HL-60 (cell line): Measurements from ENCODE around the gene SRCAP.

ENCODE experiments used
- GABPA ChIP-seq: IDR thresholded peaks from 2 replicates; pipeline ENCODE4 v1.6.1; 2012; ENCODE audit warnings: low read depth
- POLR2AphosphoS5 ChIP-seq: IDR thresholded peaks from 2 replicates; pipeline ENCODE4 v1.6.1; 2012; ENCODE audit warnings: low read depth
- SPI1 ChIP-seq: IDR thresholded peaks from 2 replicates; pipeline ENCODE4 v1.6.1; 2012; ENCODE audit warnings: low read depth, mild to moderate bottlenecking, borderline replicate concordance
- TF ChIP-seq, protein P1 (sequence below): IDR thresholded peaks from one replicate; pipeline ENCODE4 v1.5.1; 2011; ENCODE audit warnings: low read length, control low read depth, inconsistent platforms; ENCODE audit not compliant: insufficient read depth
- TF ChIP-seq, protein P2 (sequence below): IDR thresholded peaks from 2 replicates; pipeline ENCODE4 v1.6.1; 2012; ENCODE audit warnings: low read depth; ENCODE audit not compliant: insufficient replicate concordance

DNA sequence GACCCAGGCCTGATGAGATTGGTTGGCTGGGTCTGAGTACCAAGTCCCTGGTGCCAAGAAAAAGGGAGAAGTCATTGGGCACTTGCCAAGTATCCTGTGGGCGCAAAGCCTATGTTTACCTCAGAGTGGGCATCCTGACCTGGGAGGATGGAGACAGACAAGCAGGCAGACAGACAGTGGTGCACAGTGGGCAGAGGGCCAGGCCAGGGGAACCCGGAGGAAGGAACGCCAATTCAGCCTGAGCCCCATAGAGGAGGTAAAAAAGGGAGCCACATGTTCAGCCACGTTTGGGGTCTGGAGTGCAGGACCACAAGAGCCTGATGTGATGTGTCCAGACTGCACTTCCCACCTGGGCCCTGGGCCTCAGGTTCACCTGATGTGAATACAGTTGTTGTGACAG lies 54.6 kb downstream of the SRCAP start:
- TF ChIP-seq, protein P1, sequence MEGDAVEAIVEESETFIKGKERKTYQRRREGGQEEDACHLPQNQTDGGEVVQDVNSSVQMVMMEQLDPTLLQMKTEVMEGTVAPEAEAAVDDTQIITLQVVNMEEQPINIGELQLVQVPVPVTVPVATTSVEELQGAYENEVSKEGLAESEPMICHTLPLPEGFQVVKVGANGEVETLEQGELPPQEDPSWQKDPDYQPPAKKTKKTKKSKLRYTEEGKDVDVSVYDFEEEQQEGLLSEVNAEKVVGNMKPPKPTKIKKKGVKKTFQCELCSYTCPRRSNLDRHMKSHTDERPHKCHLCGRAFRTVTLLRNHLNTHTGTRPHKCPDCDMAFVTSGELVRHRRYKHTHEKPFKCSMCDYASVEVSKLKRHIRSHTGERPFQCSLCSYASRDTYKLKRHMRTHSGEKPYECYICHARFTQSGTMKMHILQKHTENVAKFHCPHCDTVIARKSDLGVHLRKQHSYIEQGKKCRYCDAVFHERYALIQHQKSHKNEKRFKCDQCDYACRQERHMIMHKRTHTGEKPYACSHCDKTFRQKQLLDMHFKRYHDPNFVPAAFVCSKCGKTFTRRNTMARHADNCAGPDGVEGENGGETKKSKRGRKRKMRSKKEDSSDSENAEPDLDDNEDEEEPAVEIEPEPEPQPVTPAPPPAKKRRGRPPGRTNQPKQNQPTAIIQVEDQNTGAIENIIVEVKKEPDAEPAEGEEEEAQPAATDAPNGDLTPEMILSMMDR: no peak
- TF ChIP-seq, protein P2, sequence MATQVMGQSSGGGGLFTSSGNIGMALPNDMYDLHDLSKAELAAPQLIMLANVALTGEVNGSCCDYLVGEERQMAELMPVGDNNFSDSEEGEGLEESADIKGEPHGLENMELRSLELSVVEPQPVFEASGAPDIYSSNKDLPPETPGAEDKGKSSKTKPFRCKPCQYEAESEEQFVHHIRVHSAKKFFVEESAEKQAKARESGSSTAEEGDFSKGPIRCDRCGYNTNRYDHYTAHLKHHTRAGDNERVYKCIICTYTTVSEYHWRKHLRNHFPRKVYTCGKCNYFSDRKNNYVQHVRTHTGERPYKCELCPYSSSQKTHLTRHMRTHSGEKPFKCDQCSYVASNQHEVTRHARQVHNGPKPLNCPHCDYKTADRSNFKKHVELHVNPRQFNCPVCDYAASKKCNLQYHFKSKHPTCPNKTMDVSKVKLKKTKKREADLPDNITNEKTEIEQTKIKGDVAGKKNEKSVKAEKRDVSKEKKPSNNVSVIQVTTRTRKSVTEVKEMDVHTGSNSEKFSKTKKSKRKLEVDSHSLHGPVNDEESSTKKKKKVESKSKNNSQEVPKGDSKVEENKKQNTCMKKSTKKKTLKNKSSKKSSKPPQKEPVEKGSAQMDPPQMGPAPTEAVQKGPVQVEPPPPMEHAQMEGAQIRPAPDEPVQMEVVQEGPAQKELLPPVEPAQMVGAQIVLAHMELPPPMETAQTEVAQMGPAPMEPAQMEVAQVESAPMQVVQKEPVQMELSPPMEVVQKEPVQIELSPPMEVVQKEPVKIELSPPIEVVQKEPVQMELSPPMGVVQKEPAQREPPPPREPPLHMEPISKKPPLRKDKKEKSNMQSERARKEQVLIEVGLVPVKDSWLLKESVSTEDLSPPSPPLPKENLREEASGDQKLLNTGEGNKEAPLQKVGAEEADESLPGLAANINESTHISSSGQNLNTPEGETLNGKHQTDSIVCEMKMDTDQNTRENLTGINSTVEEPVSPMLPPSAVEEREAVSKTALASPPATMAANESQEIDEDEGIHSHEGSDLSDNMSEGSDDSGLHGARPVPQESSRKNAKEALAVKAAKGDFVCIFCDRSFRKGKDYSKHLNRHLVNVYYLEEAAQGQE: no peak
- no peak for TF ChIP-seq GABPA
- no peak for TF ChIP-seq POLR2AphosphoS5
- TF ChIP-seq SPI1: no peak
